K562 (cell line): ENCODE data around the gene NPTXR. TPM values are rescaled to one million over a fixed set of nuclear protein-coding genes. Genes with fewer than 3 reads are reported as not detected.

Experiments
- C11orf30 ChIP-seq: fragments of 450-650 bp; IDR thresholded peaks from 2 replicates; pipeline ENCODE4 v1.6.1; 2016; ENCODE audit warnings: low read depth, mild to moderate bottlenecking
- CTBP1 ChIP-seq: fragments of 450-650 bp; IDR thresholded peaks from 2 replicates; pipeline ENCODE4 v1.6.1; 2016; ENCODE audit warnings: borderline replicate concordance
- FOXM1 ChIP-seq, 2 experiments: fragments of 450-650 bp in 1 of 2; sonication (generic) in 1 of 2; formaldehyde crosslinking in 1 of 2; IDR thresholded peaks; 2 replicates each; pipeline versions ENCODE4 v1.6.1 to v1.9.0; 2017 to 2022; ENCODE audit warnings: low read depth in 2 of 2, mild to moderate bottlenecking in 2 of 2, missing genetic modification reagents in 1 of 2, moderate library complexity in 1 of 2
- GATAD2B ChIP-seq: fragments of 450-650 bp; IDR thresholded peaks from 2 replicates; pipeline ENCODE4 v1.6.1; 2017; ENCODE audit warnings: mild to moderate bottlenecking, borderline replicate concordance
- KAT2B ChIP-seq: IDR thresholded peaks from one replicate; pipeline ENCODE4 v1.6.1; 2012; ENCODE audit warnings: low read depth, mild to moderate bottlenecking, control low read depth, inconsistent platforms, low read length, moderate library complexity
- MAZ ChIP-seq, 2 experiments: fragments of 450-650 bp in 1 of 2; sonication (generic) in 1 of 2; formaldehyde crosslinking; IDR thresholded peaks in 1 of 2; conservative IDR thresholded peaks in 1 of 2; 2 replicates each; pipeline versions ENCODE4 v1.4.0 to v1.5.0; 2020; ENCODE audit warnings: mild to moderate bottlenecking in 1 of 2, missing genetic modification reagents in 1 of 2
- MIER1 ChIP-seq: fragments of 450-650 bp; IDR thresholded peaks from 2 replicates; pipeline ENCODE4 v1.6.1; 2016; ENCODE audit warnings: antibody characterized with exemption, mild to moderate bottlenecking, low read depth
- RAD21 ChIP-seq, 2 experiments: fragments of 250-450 bp in 1 of 2; fragments of 450-650 bp in 1 of 2; sonication (Bioruptor Pico) in 1 of 2; formaldehyde crosslinking in 1 of 2; IDR thresholded peaks in 1 of 2; conservative IDR thresholded peaks in 1 of 2; 2 replicates each; pipeline versions ENCODE4 v1.4.0 to v1.8.0; 2020 to 2022; ENCODE audit warnings: mild to moderate bottlenecking in 2 of 2, moderate library complexity in 1 of 2
- STAT5B ChIP-seq: fragments of 250-450 bp; sonication (Bioruptor Pico); IDR thresholded peaks from 2 replicates; pipeline ENCODE4 v1.8.0; 2021; ENCODE audit warnings: mild to moderate bottlenecking, inconsistent platforms
- XRCC5 ChIP-seq: fragments of 200-400 bp; formaldehyde crosslinking; IDR thresholded peaks from 2 replicates; pipeline ENCODE4 v1.6.1; 2017; ENCODE audit warnings: low read depth, mild to moderate bottlenecking, low read length
- ZBED1 ChIP-seq: IDR thresholded peaks from 2 replicates; pipeline ENCODE4 v1.6.1; 2014
- ZEB2 ChIP-seq: fragments of 450-650 bp; IDR thresholded peaks from 2 replicates; pipeline ENCODE4 v1.6.1; 2016
- ZNF589 ChIP-seq: fragments of 200-800 bp; sonication (Bioruptor generic); IDR thresholded peaks from 2 replicates; pipeline ENCODE4 v1.6.1; 2016; ENCODE audit warnings: low read depth, missing genetic modification characterization, missing compliant biosample characterization
- polyA plus RNA-seq, 8 experiments: library from polyadenylated mRNA; depleted of rRNA in 4 of 8; stranded (reverse) in 5 of 8; unstranded in 3 of 8; fragments of >200 nt; fragmentation: Nextera tagmentation in 2 of 8; fragmentation: Illumina TruSeq in 1 of 8; extraction: Ambion mirVana in 2 of 8; extraction: Trizol in 1 of 8; gene quantifications; 2 replicates each; pipeline versions ENCODE4 v1.2.1 to v1.2.3, GENCODE V29; 2011 to 2014; ENCODE audit warnings: inconsistent platforms in 1 of 8, missing spikeins in 1 of 8
- total RNA-seq, 7 experiments: library from RNA; depleted of rRNA in 6 of 7; stranded (reverse); fragments of >200 nt in 6 of 7; fragmentation: Illumina TruSeq in 2 of 7; extraction: Trizol in 2 of 7; gene quantifications; 2 replicates each; pipeline versions ENCODE4 v1.2.1 to v1.2.3, GENCODE V29; 2011 to 2021; ENCODE audit warnings: low replicate concordance in 1 of 7
- TF ChIP-seq, protein P1 (sequence below): fragments of 250-450 bp; sonication (Bioruptor Pico); IDR thresholded peaks from 2 replicates; pipeline ENCODE4 v1.4.0; 2020; ENCODE audit warnings: mild to moderate bottlenecking, moderate library complexity
- TF ChIP-seq, protein P2 (sequence below): sonication (generic); formaldehyde crosslinking; IDR thresholded peaks from 2 replicates; pipeline ENCODE4 v1.8.0; 2022; ENCODE audit warnings: missing genetic modification reagents, mild to moderate bottlenecking, moderate library complexity, borderline replicate concordance
- TF ChIP-seq, protein P3 (sequence below), 2 experiments: fragments of 450-650 bp; formaldehyde crosslinking in 1 of 2; IDR thresholded peaks; 2 replicates each; pipeline versions ENCODE4 v1.4.0 to v1.6.1; 2014 to 2020; ENCODE audit warnings: mild to moderate bottlenecking in 2 of 2, borderline replicate concordance in 1 of 2, low read depth in 1 of 2

NPTXR gene
- total and polyA plus RNA-seq, 9 of the 15 experiments (the other 6 are each of a cell fraction or from before 2014, with no cell fraction given): 0.01 to 3.1 (median 1.1) TPM

DNA sequence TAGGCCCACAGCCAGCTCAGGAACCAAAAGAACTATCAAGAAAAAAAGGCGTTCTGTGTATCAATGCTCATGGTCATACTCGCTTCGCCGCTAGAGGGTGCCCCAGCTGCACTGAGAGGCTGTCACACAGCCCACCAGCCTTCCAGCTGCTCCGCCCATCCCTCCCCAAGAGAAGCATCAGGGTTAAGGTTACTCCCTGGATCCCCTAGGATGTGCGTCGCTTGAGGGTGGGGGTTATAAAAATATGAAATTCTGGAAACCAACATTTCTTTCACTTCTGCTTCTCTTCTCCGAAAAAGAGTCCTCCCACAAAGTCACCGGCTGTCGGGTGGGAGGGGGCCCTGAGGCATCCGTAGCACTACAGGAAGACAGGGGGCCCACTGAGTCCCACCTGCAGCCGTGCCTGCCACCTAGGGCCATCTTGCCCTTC lies 26.5 kb upstream of the NPTXR start (continued):
- TF ChIP-seq, protein P1, sequence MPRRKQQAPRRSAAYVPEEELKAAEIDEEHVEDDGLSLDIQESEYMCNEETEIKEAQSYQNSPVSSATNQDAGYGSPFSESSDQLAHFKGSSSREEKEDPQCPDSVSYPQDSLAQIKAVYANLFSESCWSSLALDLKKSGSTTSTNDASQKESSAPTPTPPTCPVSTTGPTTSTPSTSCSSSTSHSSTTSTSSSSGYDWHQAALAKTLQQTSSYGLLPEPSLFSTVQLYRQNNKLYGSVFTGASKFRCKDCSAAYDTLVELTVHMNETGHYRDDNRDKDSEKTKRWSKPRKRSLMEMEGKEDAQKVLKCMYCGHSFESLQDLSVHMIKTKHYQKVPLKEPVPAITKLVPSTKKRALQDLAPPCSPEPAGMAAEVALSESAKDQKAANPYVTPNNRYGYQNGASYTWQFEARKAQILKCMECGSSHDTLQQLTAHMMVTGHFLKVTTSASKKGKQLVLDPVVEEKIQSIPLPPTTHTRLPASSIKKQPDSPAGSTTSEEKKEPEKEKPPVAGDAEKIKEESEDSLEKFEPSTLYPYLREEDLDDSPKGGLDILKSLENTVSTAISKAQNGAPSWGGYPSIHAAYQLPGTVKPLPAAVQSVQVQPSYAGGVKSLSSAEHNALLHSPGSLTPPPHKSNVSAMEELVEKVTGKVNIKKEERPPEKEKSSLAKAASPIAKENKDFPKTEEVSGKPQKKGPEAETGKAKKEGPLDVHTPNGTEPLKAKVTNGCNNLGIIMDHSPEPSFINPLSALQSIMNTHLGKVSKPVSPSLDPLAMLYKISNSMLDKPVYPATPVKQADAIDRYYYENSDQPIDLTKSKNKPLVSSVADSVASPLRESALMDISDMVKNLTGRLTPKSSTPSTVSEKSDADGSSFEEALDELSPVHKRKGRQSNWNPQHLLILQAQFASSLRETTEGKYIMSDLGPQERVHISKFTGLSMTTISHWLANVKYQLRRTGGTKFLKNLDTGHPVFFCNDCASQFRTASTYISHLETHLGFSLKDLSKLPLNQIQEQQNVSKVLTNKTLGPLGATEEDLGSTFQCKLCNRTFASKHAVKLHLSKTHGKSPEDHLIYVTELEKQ (CRISPR knock-in tag): no peak
- TF ChIP-seq MIER1 (no peak), CTBP1 (peak; percentile 66), C11orf30 (no peak), RAD21 (CRISPR knock-in tag; conservative IDR thresholded peaks at IDR 0.05 in 1 of 2, IDR thresholded peaks at IDR 0.05 in 1 of 2) (peak; percentile 58 to 77), MAZ (CRISPR knock-in tag; conservative IDR thresholded peaks at IDR 0.05 in 1 of 2, IDR thresholded peaks at IDR 0.05 in 1 of 2) (peak in 1 of 2 experiments; percentile 31; a peak in 1 of 4 replicates), GATAD2B (no peak), KAT2B (no peak), STAT5B (CRISPR knock-in tag) (no peak), ZEB2 (no peak), FOXM1 (IDR thresholded peaks at IDR 0.05; ENCODE audit: low read depth) (no peak), FOXM1 (CRISPR knock-in tag; IDR thresholded peaks at IDR 0.05; ENCODE audit: low read depth) (no peak), ZNF589 (CRISPR knock-in tag) (no peak), XRCC5 (peak; percentile 79), ZBED1 (no peak)
- TF ChIP-seq, protein P2, sequence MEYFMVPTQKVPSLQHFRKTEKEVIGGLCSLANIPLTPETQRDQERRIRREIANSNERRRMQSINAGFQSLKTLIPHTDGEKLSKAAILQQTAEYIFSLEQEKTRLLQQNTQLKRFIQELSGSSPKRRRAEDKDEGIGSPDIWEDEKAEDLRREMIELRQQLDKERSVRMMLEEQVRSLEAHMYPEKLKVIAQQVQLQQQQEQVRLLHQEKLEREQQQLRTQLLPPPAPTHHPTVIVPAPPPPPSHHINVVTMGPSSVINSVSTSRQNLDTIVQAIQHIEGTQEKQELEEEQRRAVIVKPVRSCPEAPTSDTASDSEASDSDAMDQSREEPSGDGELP (CRISPR knock-in tag): peak; percentile 83
- TF ChIP-seq, protein P3, sequence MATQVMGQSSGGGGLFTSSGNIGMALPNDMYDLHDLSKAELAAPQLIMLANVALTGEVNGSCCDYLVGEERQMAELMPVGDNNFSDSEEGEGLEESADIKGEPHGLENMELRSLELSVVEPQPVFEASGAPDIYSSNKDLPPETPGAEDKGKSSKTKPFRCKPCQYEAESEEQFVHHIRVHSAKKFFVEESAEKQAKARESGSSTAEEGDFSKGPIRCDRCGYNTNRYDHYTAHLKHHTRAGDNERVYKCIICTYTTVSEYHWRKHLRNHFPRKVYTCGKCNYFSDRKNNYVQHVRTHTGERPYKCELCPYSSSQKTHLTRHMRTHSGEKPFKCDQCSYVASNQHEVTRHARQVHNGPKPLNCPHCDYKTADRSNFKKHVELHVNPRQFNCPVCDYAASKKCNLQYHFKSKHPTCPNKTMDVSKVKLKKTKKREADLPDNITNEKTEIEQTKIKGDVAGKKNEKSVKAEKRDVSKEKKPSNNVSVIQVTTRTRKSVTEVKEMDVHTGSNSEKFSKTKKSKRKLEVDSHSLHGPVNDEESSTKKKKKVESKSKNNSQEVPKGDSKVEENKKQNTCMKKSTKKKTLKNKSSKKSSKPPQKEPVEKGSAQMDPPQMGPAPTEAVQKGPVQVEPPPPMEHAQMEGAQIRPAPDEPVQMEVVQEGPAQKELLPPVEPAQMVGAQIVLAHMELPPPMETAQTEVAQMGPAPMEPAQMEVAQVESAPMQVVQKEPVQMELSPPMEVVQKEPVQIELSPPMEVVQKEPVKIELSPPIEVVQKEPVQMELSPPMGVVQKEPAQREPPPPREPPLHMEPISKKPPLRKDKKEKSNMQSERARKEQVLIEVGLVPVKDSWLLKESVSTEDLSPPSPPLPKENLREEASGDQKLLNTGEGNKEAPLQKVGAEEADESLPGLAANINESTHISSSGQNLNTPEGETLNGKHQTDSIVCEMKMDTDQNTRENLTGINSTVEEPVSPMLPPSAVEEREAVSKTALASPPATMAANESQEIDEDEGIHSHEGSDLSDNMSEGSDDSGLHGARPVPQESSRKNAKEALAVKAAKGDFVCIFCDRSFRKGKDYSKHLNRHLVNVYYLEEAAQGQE (IDR thresholded peaks at IDR 0.05; ENCODE audit: borderline replicate concordance): peak; percentile 41; the same call in 1 of the 2 replicates
- TF ChIP-seq, protein P3 (CRISPR knock-in tag; IDR thresholded peaks at IDR 0.05; ENCODE audit: low read depth): no peak
